Panc1 (cell line): ENCODE data around the gene RAB11FIP2. TPM values are rescaled to one million over a fixed set of nuclear protein-coding genes. Genes with fewer than 3 reads are reported as not detected.

Experiments
- ATAC-seq: fragments of 200-7000 bp; cut with Tn5 transposase; 2 replicates; pipeline ENCODE4 v1.9.1; 2020; ENCODE audit warnings: mild to moderate bottlenecking, moderate library complexity
- BruUV-seq: library from RNA; stranded (reverse); fragments of 400-500 nt; replicated peaks from 2 replicates; lab custom pipeline; 2021; lab: Mats Ljungman, UMichigan
- CTCF ChIA-PET: fragments of 300-600 bp; sonication (Branson Sonifier 250); formaldehyde crosslinking; loops from one replicate; lab custom pipeline; 2022; ENCODE audit warnings: antibody characterized with exemption; lab: Charles Lee
- POLR2A ChIA-PET: fragments of 300-600 bp; sonication (Branson Sonifier 250); formaldehyde crosslinking; loops from one replicate; lab custom pipeline; 2022; ENCODE audit warnings: antibody characterized with exemption; lab: Charles Lee
- DNase-seq: peaks from one replicate; pipeline ENCODE4 v3.0.0-alpha.2; 2010; ENCODE audit warnings: low read depth, low spot score
- H3K27ac ChIP-seq: 2 replicates; pipeline ENCODE4 v1.5.1; 2011; ENCODE audit warnings: mild to moderate bottlenecking, low read length, inconsistent platforms
- H3K27me3 ChIP-seq: fragments of 200-500 bp; sonication (Bioruptor generic); 2 replicates; pipeline ENCODE4 v1.6.0; 2014; ENCODE audit warnings: low read length, inconsistent platforms; ENCODE audit not compliant: control insufficient read depth, insufficient read depth
- H3K36me3 ChIP-seq: fragments of 200-500 bp; sonication (Bioruptor generic); 2 replicates; pipeline ENCODE4 v1.5.1; 2014; ENCODE audit warnings: inconsistent platforms, mild to moderate bottlenecking, low read length, moderate library complexity; ENCODE audit not compliant: control insufficient read depth, insufficient read depth
- H3K4me1 ChIP-seq: 2 replicates; pipeline ENCODE4 v1.5.1; 2011; ENCODE audit warnings: inconsistent platforms, mild to moderate bottlenecking, low read length, moderate library complexity; ENCODE audit not compliant: control insufficient read depth, insufficient read depth
- H3K4me3 ChIP-seq, 2 experiments: 2 replicates each; pipeline ENCODE4 v1.5.1; 2011 to 2012; ENCODE audit warnings: low read depth in 2 of 2, low read length in 2 of 2, mild to moderate bottlenecking in 2 of 2, inconsistent platforms in 1 of 2, moderate library complexity in 1 of 2
- H3K9me3 ChIP-seq: fragments of 200-500 bp; sonication (Bioruptor generic); 2 replicates; pipeline ENCODE4 v1.5.1; 2014; ENCODE audit warnings: low read depth, mild to moderate bottlenecking, inconsistent platforms, low read length, moderate library complexity; ENCODE audit not compliant: control insufficient read depth, insufficient read depth
- CTCF ChIP-seq: fragments of 450-650 bp; IDR thresholded peaks from 2 replicates; pipeline ENCODE4 v1.5.1; 2017; ENCODE audit warnings: mild to moderate bottlenecking
- POLR2AphosphoS5 ChIP-seq: IDR thresholded peaks from 2 replicates; pipeline ENCODE4 v1.6.1; 2012; ENCODE audit warnings: mild to moderate bottlenecking, low read depth, low read length, moderate library complexity
- SIN3A ChIP-seq: IDR thresholded peaks from 2 replicates; pipeline ENCODE4 v1.6.1; 2012; ENCODE audit warnings: low read depth, mild to moderate bottlenecking, low read length, moderate library complexity, borderline replicate concordance; ENCODE audit not compliant: insufficient read depth
- TCF7L2 ChIP-seq: IDR thresholded peaks from 2 replicates; pipeline ENCODE4 v1.6.1; 2011; ENCODE audit warnings: mild to moderate bottlenecking, low read depth, low read length, inconsistent platforms
- in situ Hi-C: cut with HindIII; loops from 2 replicates; pipeline ENCODE4 v1.10.0; 2016; ENCODE audit warnings: low sequenced_read_pairs, low pct_unique_long_range_greater_than_20kb
- intact Hi-C: fragments of 100-400 bp; cut with micrococcal nuclease; formaldehyde crosslinking; loops from one replicate; pipeline ENCODE4 v1.10.0; 2022; ENCODE audit not compliant: unreplicated experiment
- total RNA-seq: library from RNA; stranded (reverse); gene quantifications from one replicate; pipeline ENCODE4 v1.2.1, GENCODE V29; 2021; ENCODE audit not compliant: unreplicated experiment
- TF ChIP-seq, protein P1 (sequence below), 2 experiments: IDR thresholded peaks; 2 replicates each; pipeline ENCODE4 v1.6.1; 2011 to 2012; ENCODE audit warnings: low read depth in 2 of 2, control low read depth in 1 of 2, low read length in 1 of 2, mild to moderate bottlenecking in 1 of 2, moderate library complexity in 1 of 2; ENCODE audit not compliant: insufficient read depth in 1 of 2

The RAB11FIP2 gene
- total RNA-seq, 1 experiment from 2014 or later = 18.1 TPM

DNA sequence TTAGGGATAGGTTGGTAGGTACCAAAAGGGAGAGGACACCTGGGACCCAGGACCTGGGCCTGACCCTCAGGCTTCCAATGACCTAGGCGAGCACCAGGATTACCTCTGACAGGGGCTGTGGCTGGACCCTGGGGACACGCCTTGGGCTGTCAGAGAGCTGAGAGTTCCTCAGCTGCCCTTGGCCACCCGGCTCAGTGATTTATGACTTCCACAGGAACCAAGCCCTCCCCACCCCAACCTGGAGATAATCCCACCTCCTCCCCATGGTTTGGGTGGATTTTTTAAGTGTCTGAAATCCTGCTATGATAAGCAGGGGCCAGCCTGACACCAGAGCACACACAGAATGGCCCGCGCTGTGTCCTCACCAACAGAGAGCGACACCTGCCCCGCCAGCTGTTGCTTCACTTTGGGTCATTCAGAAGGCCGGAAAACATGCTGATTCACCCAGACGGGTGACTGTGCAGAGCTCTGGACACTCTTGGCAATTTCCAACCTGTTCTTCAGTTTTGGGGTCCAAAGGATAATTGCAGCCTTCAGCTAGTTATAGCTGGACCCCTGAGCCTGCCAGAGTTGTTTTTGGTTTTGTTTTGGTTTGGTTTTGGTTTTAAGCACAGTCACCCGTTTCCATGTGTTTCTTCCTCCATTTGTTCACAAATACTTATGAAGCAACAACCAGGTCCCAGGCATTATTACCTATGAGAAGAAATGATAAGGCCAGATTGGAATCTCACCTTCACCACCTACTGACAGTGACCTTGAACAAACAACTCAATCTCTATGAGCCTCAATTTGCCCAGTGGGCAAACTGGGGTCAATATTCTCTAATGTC, 78.2 kb downstream of the RAB11FIP2 start:
- no peak overlapping the region for H3K4me3 ChIP-seq
- TF ChIP-seq TCF7L2 (no peak), CTCF (no peak), POLR2AphosphoS5 (no peak), SIN3A (no peak)
- TF ChIP-seq, protein P1, sequence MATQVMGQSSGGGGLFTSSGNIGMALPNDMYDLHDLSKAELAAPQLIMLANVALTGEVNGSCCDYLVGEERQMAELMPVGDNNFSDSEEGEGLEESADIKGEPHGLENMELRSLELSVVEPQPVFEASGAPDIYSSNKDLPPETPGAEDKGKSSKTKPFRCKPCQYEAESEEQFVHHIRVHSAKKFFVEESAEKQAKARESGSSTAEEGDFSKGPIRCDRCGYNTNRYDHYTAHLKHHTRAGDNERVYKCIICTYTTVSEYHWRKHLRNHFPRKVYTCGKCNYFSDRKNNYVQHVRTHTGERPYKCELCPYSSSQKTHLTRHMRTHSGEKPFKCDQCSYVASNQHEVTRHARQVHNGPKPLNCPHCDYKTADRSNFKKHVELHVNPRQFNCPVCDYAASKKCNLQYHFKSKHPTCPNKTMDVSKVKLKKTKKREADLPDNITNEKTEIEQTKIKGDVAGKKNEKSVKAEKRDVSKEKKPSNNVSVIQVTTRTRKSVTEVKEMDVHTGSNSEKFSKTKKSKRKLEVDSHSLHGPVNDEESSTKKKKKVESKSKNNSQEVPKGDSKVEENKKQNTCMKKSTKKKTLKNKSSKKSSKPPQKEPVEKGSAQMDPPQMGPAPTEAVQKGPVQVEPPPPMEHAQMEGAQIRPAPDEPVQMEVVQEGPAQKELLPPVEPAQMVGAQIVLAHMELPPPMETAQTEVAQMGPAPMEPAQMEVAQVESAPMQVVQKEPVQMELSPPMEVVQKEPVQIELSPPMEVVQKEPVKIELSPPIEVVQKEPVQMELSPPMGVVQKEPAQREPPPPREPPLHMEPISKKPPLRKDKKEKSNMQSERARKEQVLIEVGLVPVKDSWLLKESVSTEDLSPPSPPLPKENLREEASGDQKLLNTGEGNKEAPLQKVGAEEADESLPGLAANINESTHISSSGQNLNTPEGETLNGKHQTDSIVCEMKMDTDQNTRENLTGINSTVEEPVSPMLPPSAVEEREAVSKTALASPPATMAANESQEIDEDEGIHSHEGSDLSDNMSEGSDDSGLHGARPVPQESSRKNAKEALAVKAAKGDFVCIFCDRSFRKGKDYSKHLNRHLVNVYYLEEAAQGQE (IDR thresholded peaks at IDR 0.05; ENCODE audit: insufficient read depth in 1 of 2, low read depth in 2 of 2, low read length in 1 of 2) = no peak
- H3K4me1 ChIP-seq = no peaks in the 10 kb centered on the region
- H3K27me3 ChIP-seq = no peaks in the 10 kb centered on the region
- DNase-seq (no peak), ATAC-seq (no peak)
- ChIA-PET POLR2A (no interaction called here), CTCF (no interaction called here)
- in situ Hi-C loops = no loop called here
- no peak overlapping the region for H3K27ac ChIP-seq
- intact Hi-C loops = no loop called here
- no TSS peak for BruUV-seq
- H3K9me3 ChIP-seq = no peaks in the 10 kb centered on the region
- H3K36me3 ChIP-seq = no peaks in the 10 kb centered on the region

- POLR2A ChIA-PET = no interaction called here
- H3K27ac ChIP-seq = no peak overlapping the region
- H3K4me3 ChIP-seq = no peak overlapping the region
- no peak for TF ChIP-seq SIN3A
- TF ChIP-seq TCF7L2 = no peak
- TF ChIP-seq CTCF = no peak
- no peak for TF ChIP-seq POLR2AphosphoS5
- TF ChIP-seq, protein P1 (IDR thresholded peaks at IDR 0.05; ENCODE audit: insufficient read depth in 1 of 2, low read depth in 2 of 2, low read length in 1 of 2) = no peak
- in situ Hi-C loops (no loop called here), intact Hi-C loops (no loop called here)
- H3K36me3 ChIP-seq = no peaks in the 10 kb centered on the region
- CTCF ChIA-PET = no interaction called here
- DNase-seq = no peak
- H3K4me1 ChIP-seq = no peaks in the 10 kb centered on the region
- H3K27me3 ChIP-seq = peaks cover 7% of the 10 kb centered on the region; the same call in 1 of the 2 replicates
- H3K9me3 ChIP-seq = no peaks in the 10 kb centered on the region
- no peak for ATAC-seq
- no TSS peak for BruUV-seq
Measured at GRCh38 chr10:117967149-117967650, 79.5 kb downstream of the RAB11FIP2 start.
